Panc1 (cell line): ENCODE measurements around the gene PIGC.

Source experiments
- CTCF ChIP-seq: fragments of 450-650 bp; IDR thresholded peaks from 2 replicates; pipeline ENCODE4 v1.5.1; 2017; ENCODE audit warnings: mild to moderate bottlenecking
- POLR2AphosphoS5 ChIP-seq: IDR thresholded peaks from 2 replicates; pipeline ENCODE4 v1.6.1; 2012; ENCODE audit warnings: mild to moderate bottlenecking, low read depth, low read length, moderate library complexity
- REST ChIP-seq, 2 experiments: IDR thresholded peaks; 2 replicates each; pipeline ENCODE4 v1.6.1; 2011 to 2012; ENCODE audit warnings: low read depth in 2 of 2, control low read depth in 1 of 2, low read length in 1 of 2, mild to moderate bottlenecking in 1 of 2, moderate library complexity in 1 of 2; ENCODE audit not compliant: insufficient read depth in 1 of 2
- SIN3A ChIP-seq: IDR thresholded peaks from 2 replicates; pipeline ENCODE4 v1.6.1; 2012; ENCODE audit warnings: low read depth, mild to moderate bottlenecking, low read length, moderate library complexity, borderline replicate concordance; ENCODE audit not compliant: insufficient read depth
- TCF7L2 ChIP-seq: IDR thresholded peaks from 2 replicates; pipeline ENCODE4 v1.6.1; 2011; ENCODE audit warnings: mild to moderate bottlenecking, low read depth, low read length, inconsistent platforms

- TF ChIP-seq CTCF (no peak), TCF7L2 (no peak), REST (IDR thresholded peaks at IDR 0.05; ENCODE audit: insufficient read depth in 1 of 2, low read depth in 2 of 2, low read length in 1 of 2) (no peak), POLR2AphosphoS5 (no peak), SIN3A (no peak)
Measured at GRCh38 chr1:172425339-172425738, 18.5 kb downstream of the PIGC start.
